ENCODE measurements around the gene ACYP1.
A peak's percentile ranks its signal among the peaks of the same experiment; 100 is the strongest.

Gene ACYP1

GRCh38 chr14:75050852-75051555 lies 12.8 kb downstream of the ACYP1 start, which contains the start of gene MLH3:
MLH3 (minus strand) TSS chr14:75051467; CDS start chr14:75049655, 1,812 bp downstream.
- peak within 1 kb of the TSS; percentile 75 for H3K27ac ChIP-seq (ENCODE audit: low read length)
- H3K27me3 ChIP-seq (ENCODE audit: low read depth, low read length): no peaks in the 10 kb centered on the region

GRCh38 chr14:75049731-75050201 lies 14.1 kb downstream of the ACYP1 start:
- peaks cover 0 to 4% of the 10 kb centered on the region in 2 donors for H3K36me3 ChIP-seq (ENCODE audit: control insufficient read depth in 1 of 2, insufficient read depth in 2 of 2, low read length in 2 of 2)
- H3K9me3 ChIP-seq (ENCODE audit: control insufficient read depth in 1 of 2, low read length in 2 of 2): no peaks in the 10 kb centered on the region
- no peaks in the 10 kb centered on the region for H3K27me3 ChIP-seq (ENCODE audit: low read depth, low read length)
- H3K27ac ChIP-seq (ENCODE audit: low read length): no peak overlapping the region
- H3K4me3 ChIP-seq (ENCODE audit: low read depth in 1 of 2, low read length in 2 of 2): no peak overlapping the region
- peaks cover 5 to 10% of the 10 kb centered on the region in 2 donors for H3K4me1 ChIP-seq (ENCODE audit: control insufficient read depth in 1 of 2, insufficient read depth in 2 of 2, low read length in 2 of 2)

More at GRCh38 chr14:75050852-75051555, 12.8 kb downstream of the ACYP1 start, which contains the start of gene MLH3:
- H3K9me3 ChIP-seq (ENCODE audit: control insufficient read depth in 1 of 2, low read length in 2 of 2): no peaks in the 10 kb centered on the region
- peaks cover 5 to 10% of the 10 kb centered on the region in 2 donors for H3K4me1 ChIP-seq (ENCODE audit: control insufficient read depth in 1 of 2, insufficient read depth in 2 of 2, low read length in 2 of 2)
- H3K36me3 ChIP-seq (ENCODE audit: control insufficient read depth in 1 of 2, insufficient read depth in 2 of 2, low read length in 2 of 2): peaks cover 0 to 4% of the 10 kb centered on the region in 2 donors
- peak within 1 kb of the TSS; percentile 59 to 67 for H3K4me3 ChIP-seq (ENCODE audit: low read depth in 1 of 2, low read length in 2 of 2)

GRCh38 chr14:75049136-75049535 lies 14.7 kb downstream of the ACYP1 start:
- H3K4me1 ChIP-seq (ENCODE audit: control insufficient read depth in 1 of 2, insufficient read depth in 2 of 2, low read length in 2 of 2): peaks cover 5 to 10% of the 10 kb centered on the region in 2 donors
- H3K27ac ChIP-seq (ENCODE audit: low read length): peak overlapping the region; percentile 28
- peaks cover 0 to 4% of the 10 kb centered on the region in 2 donors for H3K36me3 ChIP-seq (ENCODE audit: control insufficient read depth in 1 of 2, insufficient read depth in 2 of 2, low read length in 2 of 2)
- H3K4me3 ChIP-seq (ENCODE audit: low read depth in 1 of 2, low read length in 2 of 2): no peak overlapping the region
- H3K9me3 ChIP-seq (ENCODE audit: control insufficient read depth in 1 of 2, low read length in 2 of 2): no peaks in the 10 kb centered on the region
- H3K27me3 ChIP-seq (ENCODE audit: low read depth, low read length): no peaks in the 10 kb centered on the region

GRCh38 chr14:75048101-75048500 lies 15.7 kb downstream of the ACYP1 start:
- Histone ChIP-seq H3K9me3 (ENCODE audit: control insufficient read depth in 1 of 2, low read length in 2 of 2) (no peaks in the 10 kb centered on the region), H3K36me3 (ENCODE audit: control insufficient read depth in 1 of 2, insufficient read depth in 2 of 2, low read length in 2 of 2) (peaks cover 0 to 4% of the 10 kb centered on the region in 2 donors), H3K4me3 (ENCODE audit: low read depth in 1 of 2, low read length in 2 of 2) (no peak overlapping the region), H3K27ac (ENCODE audit: low read length) (no peak overlapping the region), H3K27me3 (ENCODE audit: low read depth, low read length) (no peaks in the 10 kb centered on the region), H3K4me1 (ENCODE audit: control insufficient read depth in 1 of 2, insufficient read depth in 2 of 2, low read length in 2 of 2) (peaks cover 5 to 10% of the 10 kb centered on the region in 2 donors)

- Histone ChIP-seq H3K27me3 (ENCODE audit: low read depth, low read length) (no peaks in the 10 kb centered on the region), H3K27ac (ENCODE audit: low read length) (no peak overlapping the region), H3K9me3 (ENCODE audit: control insufficient read depth in 1 of 2, low read length in 2 of 2) (no peaks in the 10 kb centered on the region), H3K36me3 (ENCODE audit: control insufficient read depth in 1 of 2, insufficient read depth in 2 of 2, low read length in 2 of 2) (peaks cover 0 to 5% of the 10 kb centered on the region in 2 donors), H3K4me3 (ENCODE audit: low read depth in 1 of 2, low read length in 2 of 2) (no peak overlapping the region), H3K4me1 (ENCODE audit: control insufficient read depth in 1 of 2, insufficient read depth in 2 of 2, low read length in 2 of 2) (peaks cover 5 to 10% of the 10 kb centered on the region in 2 donors)
These were observed 16.3 kb downstream of the ACYP1 start for GRCh38 chr14:75047506-75047905.

- Histone ChIP-seq H3K36me3 (ENCODE audit: control insufficient read depth in 1 of 2, insufficient read depth in 2 of 2, low read length in 2 of 2) (peaks cover 0 to 11% of the 10 kb centered on the region in 2 donors), H3K4me3 (ENCODE audit: low read depth in 1 of 2, low read length in 2 of 2) (no peak overlapping the region), H3K27me3 (ENCODE audit: low read depth, low read length) (no peaks in the 10 kb centered on the region), H3K9me3 (ENCODE audit: control insufficient read depth in 1 of 2, low read length in 2 of 2) (no peaks in the 10 kb centered on the region), H3K4me1 (ENCODE audit: control insufficient read depth in 1 of 2, insufficient read depth in 2 of 2, low read length in 2 of 2) (peaks cover 5 to 14% of the 10 kb centered on the region in 2 donors), H3K27ac (ENCODE audit: low read length) (no peak overlapping the region)
These were observed 16.9 kb downstream of the ACYP1 start for GRCh38 chr14:75046899-75047298.

GRCh38 chr14:75046275-75046674 lies 17.5 kb downstream of the ACYP1 start:
- H3K36me3 ChIP-seq (ENCODE audit: control insufficient read depth in 1 of 2, insufficient read depth in 2 of 2, low read length in 2 of 2): peaks cover 0 to 13% of the 10 kb centered on the region in 2 donors
- H3K4me1 ChIP-seq (ENCODE audit: control insufficient read depth in 1 of 2, insufficient read depth in 2 of 2, low read length in 2 of 2): peaks cover 5 to 14% of the 10 kb centered on the region in 2 donors
- no peak overlapping the region for H3K4me3 ChIP-seq (ENCODE audit: low read depth in 1 of 2, low read length in 2 of 2)
- H3K9me3 ChIP-seq (ENCODE audit: control insufficient read depth in 1 of 2, low read length in 2 of 2): no peaks in the 10 kb centered on the region
- H3K27ac ChIP-seq (ENCODE audit: low read length): no peak overlapping the region
- H3K27me3 ChIP-seq (ENCODE audit: low read depth, low read length): no peaks in the 10 kb centered on the region

- peaks cover 0 to 10% of the 10 kb centered on the region in 2 donors for H3K4me1 ChIP-seq (ENCODE audit: control insufficient read depth in 1 of 2, insufficient read depth in 2 of 2, low read length in 2 of 2)
- H3K27ac ChIP-seq (ENCODE audit: low read length): no peak overlapping the region
- no peaks in the 10 kb centered on the region for H3K9me3 ChIP-seq (ENCODE audit: control insufficient read depth in 1 of 2, low read length in 2 of 2)
- H3K27me3 ChIP-seq (ENCODE audit: low read depth, low read length): no peaks in the 10 kb centered on the region
- no peak overlapping the region for H3K4me3 ChIP-seq (ENCODE audit: low read depth in 1 of 2, low read length in 2 of 2)
- H3K36me3 ChIP-seq (ENCODE audit: control insufficient read depth in 1 of 2, insufficient read depth in 2 of 2, low read length in 2 of 2): peaks cover 0 to 13% of the 10 kb centered on the region in 2 donors
These were observed 19.1 kb downstream of the ACYP1 start for GRCh38 chr14:75044752-75045151.

GRCh38 chr14:75044322-75044721 lies 19.5 kb downstream of the ACYP1 start:
- Histone ChIP-seq H3K27me3 (ENCODE audit: low read depth, low read length) (no peaks in the 10 kb centered on the region), H3K27ac (ENCODE audit: low read length) (peak overlapping the region; percentile 44), H3K36me3 (ENCODE audit: control insufficient read depth in 1 of 2, insufficient read depth in 2 of 2, low read length in 2 of 2) (peaks cover 0 to 11% of the 10 kb centered on the region in 2 donors), H3K4me1 (ENCODE audit: control insufficient read depth in 1 of 2, insufficient read depth in 2 of 2, low read length in 2 of 2) (peaks cover 0 to 10% of the 10 kb centered on the region in 2 donors), H3K4me3 (ENCODE audit: low read depth in 1 of 2, low read length in 2 of 2) (no peak overlapping the region), H3K9me3 (ENCODE audit: control insufficient read depth in 1 of 2, low read length in 2 of 2) (no peaks in the 10 kb centered on the region)

- Histone ChIP-seq H3K27ac (ENCODE audit: low read length) (no peak overlapping the region), H3K4me1 (ENCODE audit: control insufficient read depth in 1 of 2, insufficient read depth in 2 of 2, low read length in 2 of 2) (peaks cover 0 to 5% of the 10 kb centered on the region in 2 donors), H3K9me3 (ENCODE audit: control insufficient read depth in 1 of 2, low read length in 2 of 2) (no peaks in the 10 kb centered on the region), H3K36me3 (ENCODE audit: control insufficient read depth in 1 of 2, insufficient read depth in 2 of 2, low read length in 2 of 2) (peaks cover 3 to 12% of the 10 kb centered on the region in 2 donors), H3K4me3 (ENCODE audit: low read depth in 1 of 2, low read length in 2 of 2) (no peak overlapping the region), H3K27me3 (ENCODE audit: low read depth, low read length) (no peaks in the 10 kb centered on the region)
These were observed 21.8 kb downstream of the ACYP1 start for GRCh38 chr14:75042035-75042434.

- H3K27me3 ChIP-seq (ENCODE audit: low read depth, low read length): no peaks in the 10 kb centered on the region
- H3K27ac ChIP-seq (ENCODE audit: low read length): no peak overlapping the region
- peaks cover 7 to 16% of the 10 kb centered on the region in 2 donors for H3K36me3 ChIP-seq (ENCODE audit: control insufficient read depth in 1 of 2, insufficient read depth in 2 of 2, low read length in 2 of 2)
- H3K4me3 ChIP-seq (ENCODE audit: low read depth in 1 of 2, low read length in 2 of 2): no peak overlapping the region
- H3K9me3 ChIP-seq (ENCODE audit: control insufficient read depth in 1 of 2, low read length in 2 of 2): no peaks in the 10 kb centered on the region
- H3K4me1 ChIP-seq (ENCODE audit: control insufficient read depth in 1 of 2, insufficient read depth in 2 of 2, low read length in 2 of 2): peaks cover 0 to 5% of the 10 kb centered on the region in 2 donors
These were observed 22.2 kb downstream of the ACYP1 start for GRCh38 chr14:75041613-75042012.

Data from muscle layer of duodenum (tissue), 2 donors.